Prostate gland (tissue), 2 donors: ENCODE results near the gene FKBP2.

Experiments used
- POLR2A ChIP-seq: fragments of 450-650 bp; IDR thresholded peaks from one replicate; pipeline ENCODE4 v1.6.1; 2016; ENCODE audit warnings: antibody characterized with exemption, mild to moderate bottlenecking
- TF ChIP-seq, protein P1 (sequence below), 4 experiments: fragments of 200-600 bp in 2 of 4; fragments of 450-650 bp in 2 of 4; sonication (generic) in 2 of 4; IDR thresholded peaks; 1 replicate in 3 of 4; 2 replicates in 1 of 4; pipeline ENCODE4 v1.5.1; 2016 to 2019; ENCODE audit warnings: antibody characterized with exemption in 4 of 4, mild to moderate bottlenecking in 2 of 4, moderate library complexity in 2 of 4

DNA sequence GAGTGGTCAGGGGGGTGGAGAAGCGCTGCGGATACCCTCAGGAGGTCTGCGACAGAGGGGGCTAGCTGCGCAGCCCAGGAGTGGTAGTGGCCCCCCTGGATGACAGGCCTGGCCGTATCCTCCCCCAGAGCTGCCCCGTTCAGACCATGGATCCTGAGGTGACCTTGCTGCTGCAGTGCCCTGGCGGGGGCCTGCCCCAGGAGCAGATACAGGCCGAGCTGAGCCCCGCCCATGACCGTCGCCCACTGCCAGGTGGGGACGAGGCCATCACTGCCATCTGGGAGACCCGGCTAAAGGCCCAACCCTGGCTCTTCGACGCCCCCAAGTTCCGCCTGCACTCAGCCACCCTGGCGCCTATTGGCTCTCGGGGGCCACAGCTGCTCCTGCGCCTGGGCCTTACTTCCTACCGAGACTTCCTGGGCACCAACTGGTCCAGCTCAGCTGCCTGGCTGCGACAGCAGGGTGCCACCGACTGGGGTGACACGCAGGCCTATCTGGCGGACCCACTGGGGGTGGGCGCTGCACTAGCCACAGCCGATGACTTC, 14.3 kb upstream of the FKBP2 start:
- TF ChIP-seq, protein P1, sequence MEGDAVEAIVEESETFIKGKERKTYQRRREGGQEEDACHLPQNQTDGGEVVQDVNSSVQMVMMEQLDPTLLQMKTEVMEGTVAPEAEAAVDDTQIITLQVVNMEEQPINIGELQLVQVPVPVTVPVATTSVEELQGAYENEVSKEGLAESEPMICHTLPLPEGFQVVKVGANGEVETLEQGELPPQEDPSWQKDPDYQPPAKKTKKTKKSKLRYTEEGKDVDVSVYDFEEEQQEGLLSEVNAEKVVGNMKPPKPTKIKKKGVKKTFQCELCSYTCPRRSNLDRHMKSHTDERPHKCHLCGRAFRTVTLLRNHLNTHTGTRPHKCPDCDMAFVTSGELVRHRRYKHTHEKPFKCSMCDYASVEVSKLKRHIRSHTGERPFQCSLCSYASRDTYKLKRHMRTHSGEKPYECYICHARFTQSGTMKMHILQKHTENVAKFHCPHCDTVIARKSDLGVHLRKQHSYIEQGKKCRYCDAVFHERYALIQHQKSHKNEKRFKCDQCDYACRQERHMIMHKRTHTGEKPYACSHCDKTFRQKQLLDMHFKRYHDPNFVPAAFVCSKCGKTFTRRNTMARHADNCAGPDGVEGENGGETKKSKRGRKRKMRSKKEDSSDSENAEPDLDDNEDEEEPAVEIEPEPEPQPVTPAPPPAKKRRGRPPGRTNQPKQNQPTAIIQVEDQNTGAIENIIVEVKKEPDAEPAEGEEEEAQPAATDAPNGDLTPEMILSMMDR (IDR thresholded peaks at IDR 0.05): no peak
- no peak for TF ChIP-seq POLR2A
